Cerebellar cortex (tissue), 1 donor: Measurements from ENCODE around the gene DIPK1C.
A peak's percentile ranks its signal among the peaks of the same experiment; 100 is the strongest.

Experiments used
- DNase-seq: peaks from one replicate; pipeline ENCODE4 v3.0.0-alpha.2; 2015; ENCODE audit warnings: low spot score

DIPK1C gene

GRCh38 chr18:74482697-74483096 lies 25.6 kb upstream of the DIPK1C start:
- no peak for DNase-seq

- DNase-seq, result no peak
Measured at GRCh38 chr18:74480149-74480651, 23.1 kb upstream of the DIPK1C start.

- DNase-seq, result no peak
Measured at GRCh38 chr18:74479486-74480148, 22.5 kb upstream of the DIPK1C start.

GRCh38 chr18:74478880-74479279 lies 21.8 kb upstream of the DIPK1C start:
- DNase-seq, result no peak

GRCh38 chr18:74478316-74478715 lies 21.2 kb upstream of the DIPK1C start:
- DNase-seq, result no peak

GRCh38 chr18:74477771-74478170 lies 20.7 kb upstream of the DIPK1C start:
- no peak for DNase-seq

- DNase-seq, result no peak
Measured at GRCh38 chr18:74476140-74476539, 19.0 kb upstream of the DIPK1C start.

- no peak for DNase-seq
Measured at GRCh38 chr18:74473976-74474640, 17.0 kb upstream of the DIPK1C start.

GRCh38 chr18:74472312-74472711 lies 15.2 kb upstream of the DIPK1C start:
- DNase-seq, result no peak

GRCh38 chr18:74468547-74469061 lies 11.5 kb upstream of the DIPK1C start:
- no peak for DNase-seq

GRCh38 chr18:74465775-74466174 lies 8.7 kb upstream of the DIPK1C start:
- no peak for DNase-seq

GRCh38 chr18:74463983-74464382 lies 6.9 kb upstream of the DIPK1C start:
- DNase-seq, result no peak

- DNase-seq, result no peak
Measured at GRCh38 chr18:74463254-74463653, 6.1 kb upstream of the DIPK1C start.

GRCh38 chr18:74460825-74461224 lies 3.7 kb upstream of the DIPK1C start:
- no peak for DNase-seq

- no peak for DNase-seq
Measured at GRCh38 chr18:74459889-74460288, 2.8 kb upstream of the DIPK1C start.

- no peak for DNase-seq
Measured at GRCh38 chr18:74457725-74458421, 765 bp upstream of the DIPK1C start.

- DNase-seq, result no peak
Measured at GRCh38 chr18:74456349-74457042, 612 bp downstream of the DIPK1C start.

- DNase-seq, result no peak
Measured at GRCh38 chr18:74456017-74456348, 1.1 kb downstream of the DIPK1C start.

GRCh38 chr18:74455386-74455785 lies 1.7 kb downstream of the DIPK1C start:
- DNase-seq, result no peak

GRCh38 chr18:74454279-74454751 lies 2.8 kb downstream of the DIPK1C start:
- peak; percentile 13 for DNase-seq

- DNase-seq, result no peak
Measured at GRCh38 chr18:74453642-74454198, 3.4 kb downstream of the DIPK1C start.

- no peak for DNase-seq
Measured at GRCh38 chr18:74453016-74453566, 4.0 kb downstream of the DIPK1C start.
